Mesenchymal stem cell (in vitro differentiated cells and primary cell): ENCODE results near the gene TM4SF5.

ENCODE experiments used
- DNase-seq: peaks from one replicate; pipeline ENCODE4 v3.0.0-alpha.2; 2013
- H2AFZ ChIP-seq: one replicate; pipeline ENCODE4 v1.6.1; 2013; ENCODE audit warnings: low read depth, mild to moderate bottlenecking, control low read depth, inconsistent platforms, low read length, moderate library complexity
- H2AK5ac ChIP-seq: 2 replicates; pipeline ENCODE4 v1.6.1; 2013; ENCODE audit warnings: low read length, moderate library complexity, mild to moderate bottlenecking, inconsistent platforms; ENCODE audit not compliant: severe bottlenecking
- H2BK120ac ChIP-seq: one replicate; pipeline ENCODE4 v1.6.1; 2013; ENCODE audit warnings: low read depth, mild to moderate bottlenecking, inconsistent platforms, low read length, moderate library complexity
- H2BK12ac ChIP-seq, 2 experiments: one replicate each; pipeline ENCODE4 v1.6.1; 2013; ENCODE audit warnings: inconsistent platforms in 2 of 2, low read length in 2 of 2, mild to moderate bottlenecking in 2 of 2, moderate library complexity in 2 of 2, control low read depth in 1 of 2
- H2BK15ac ChIP-seq: one replicate; pipeline ENCODE4 v1.6.1; 2013; ENCODE audit warnings: mild to moderate bottlenecking, low read depth, inconsistent platforms; ENCODE audit not compliant: poor library complexity, severe bottlenecking
- H2BK5ac ChIP-seq: 2 replicates; pipeline ENCODE4 v1.6.1; 2013; ENCODE audit warnings: low read depth, mild to moderate bottlenecking, low read length, control low read depth, inconsistent platforms; ENCODE audit not compliant: poor library complexity, severe bottlenecking
- H3K14ac ChIP-seq, 2 experiments: one replicate each; pipeline ENCODE4 v1.6.1; 2013; ENCODE audit warnings: inconsistent platforms in 2 of 2, low read length in 2 of 2, control low read depth in 1 of 2, mild to moderate bottlenecking in 1 of 2, moderate library complexity in 1 of 2
- H3K18ac ChIP-seq, 2 experiments: one replicate each; pipeline ENCODE4 v1.6.1; 2013; ENCODE audit warnings: inconsistent platforms in 2 of 2, low read length in 2 of 2, control low read depth in 1 of 2, low read depth in 1 of 2, mild to moderate bottlenecking in 1 of 2
- H3K23ac ChIP-seq, 2 experiments: one replicate each; pipeline ENCODE4 v1.6.1; 2013; ENCODE audit warnings: inconsistent platforms in 2 of 2, low read length in 2 of 2, mild to moderate bottlenecking in 2 of 2, moderate library complexity in 2 of 2, control low read depth in 1 of 2
- H3K27ac ChIP-seq: 2 replicates; pipeline ENCODE4 v1.5.1; 2013; ENCODE audit warnings: mild to moderate bottlenecking, moderate library complexity, low read length, control low read depth, inconsistent platforms; ENCODE audit not compliant: poor library complexity, severe bottlenecking
- H3K27me3 ChIP-seq, 2 experiments: 2 replicates each; pipeline versions ENCODE4 v1.6.1 to v1.7.0; 2013; ENCODE audit warnings: low read length in 2 of 2, mild to moderate bottlenecking in 2 of 2, moderate library complexity in 2 of 2, control low read depth in 1 of 2, inconsistent platforms in 1 of 2; ENCODE audit not compliant: control insufficient read depth in 1 of 2, insufficient read depth in 1 of 2
- H3K36me3 ChIP-seq, 2 experiments: 2 replicates each; pipeline versions ENCODE4 v1.6.1 to v1.7.0; 2013; ENCODE audit warnings: low read length in 2 of 2, control low read depth in 1 of 2, inconsistent platforms in 1 of 2, low read depth in 1 of 2, mild to moderate bottlenecking in 1 of 2; ENCODE audit not compliant: insufficient read depth in 2 of 2, control insufficient read depth in 1 of 2
- H3K4ac ChIP-seq, 2 experiments: one replicate each; pipeline ENCODE4 v1.6.1; 2013; ENCODE audit warnings: inconsistent platforms in 2 of 2, low read length in 2 of 2, mild to moderate bottlenecking in 2 of 2, moderate library complexity in 2 of 2, control low read depth in 1 of 2, low read depth in 1 of 2
- H3K4me1 ChIP-seq: 2 replicates; pipeline ENCODE4 v1.6.1; 2013; ENCODE audit warnings: low read depth, low read length, control low read depth; ENCODE audit not compliant: control insufficient read depth, insufficient read depth
- H3K4me2 ChIP-seq: 2 replicates; pipeline ENCODE4 v1.6.1; 2013; ENCODE audit warnings: low read length, mild to moderate bottlenecking, inconsistent platforms; ENCODE audit not compliant: poor library complexity, severe bottlenecking
- H3K4me3 ChIP-seq, 2 experiments: 2 replicates each; pipeline versions ENCODE4 v1.5.1 to v1.7.0; 2013; ENCODE audit warnings: low read length in 2 of 2, mild to moderate bottlenecking in 2 of 2, control low read depth in 1 of 2, low read depth in 1 of 2; ENCODE audit not compliant: insufficient read depth in 1 of 2
- H3K79me1 ChIP-seq: replicated peaks from 2 replicates; pipeline ENCODE4 v1.6.1; 2013; ENCODE audit warnings: mild to moderate bottlenecking, control low read depth, low read length, inconsistent platforms; ENCODE audit not compliant: poor library complexity, severe bottlenecking
- H3K9ac ChIP-seq: 2 replicates; pipeline ENCODE4 v1.7.0; 2013; ENCODE audit warnings: mild to moderate bottlenecking, low read length, moderate library complexity
- H3K9me3 ChIP-seq: 2 replicates; pipeline ENCODE4 v1.7.0; 2013; ENCODE audit warnings: mild to moderate bottlenecking, low read length; ENCODE audit not compliant: control insufficient read depth
- H4K8ac ChIP-seq: one replicate; pipeline ENCODE4 v1.6.1; 2013; ENCODE audit warnings: inconsistent platforms, mild to moderate bottlenecking, low read length, moderate library complexity
- H4K91ac ChIP-seq: one replicate; pipeline ENCODE4 v1.6.1; 2013; ENCODE audit warnings: mild to moderate bottlenecking, low read length, inconsistent platforms
- WGBS: methylation state at CpG from one replicate; pipeline ENCODE4 v1.1.7; 2013; ENCODE audit warnings: mixed read lengths; 5-methylcytosine and 5-hydroxymethylcytosine counted together

The TM4SF5 gene

GRCh38 chr17:4728124-4728523 lies 43.6 kb upstream of the TM4SF5 start:
- no peak overlapping the region for H4K91ac ChIP-seq
- H3K9me3 ChIP-seq = no peaks in the 10 kb centered on the region
- H3K4me2 ChIP-seq = no peak overlapping the region
- H3K27ac ChIP-seq = no peak overlapping the region
- H3K4ac ChIP-seq = no peak overlapping the region
- H3K14ac ChIP-seq = no peak overlapping the region
- H2AK5ac ChIP-seq = no peak overlapping the region
- H2BK15ac ChIP-seq = no peak overlapping the region
- WGBS = 70% methylated on average over 1 of the region's 3 CpGs
- no peak overlapping the region for H2BK5ac ChIP-seq
- no peak overlapping the region for H3K4me3 ChIP-seq
- no peak for DNase-seq
- no peak overlapping the region for H2AFZ ChIP-seq
- H2BK120ac ChIP-seq = no peak overlapping the region
- no peak overlapping the region for H3K23ac ChIP-seq
- peaks cover 3 to 4% of the 10 kb centered on the region in 2 experiments for H3K36me3 ChIP-seq
- H3K9ac ChIP-seq = no peak overlapping the region
- no peak overlapping the region for H4K8ac ChIP-seq
- no peak overlapping the region for H3K18ac ChIP-seq
- H2BK12ac ChIP-seq = no peak overlapping the region
- peaks cover 2% of the 10 kb centered on the region for H3K79me1 ChIP-seq
- no peaks in the 10 kb centered on the region for H3K27me3 ChIP-seq
- H3K4me1 ChIP-seq = peaks cover 5% of the 10 kb centered on the region

GRCh38 chr17:4733073-4733531 lies 38.6 kb upstream of the TM4SF5 start:
- Histone ChIP-seq H2BK120ac (no peak overlapping the region), H3K23ac (no peak overlapping the region), H2BK12ac (no peak overlapping the region), H2AFZ (no peak overlapping the region), H3K4ac (no peak overlapping the region), H4K8ac (no peak overlapping the region), H3K18ac (no peak overlapping the region), H3K4me1 (peaks cover 5% of the 10 kb centered on the region), H3K36me3 (peaks cover 7 to 9% of the 10 kb centered on the region in 2 experiments), H3K9me3 (no peaks in the 10 kb centered on the region), H3K27me3 (peaks cover 2 to 6% of the 10 kb centered on the region in 2 experiments), H3K14ac (no peak overlapping the region), H2BK15ac (no peak overlapping the region), H3K4me2 (no peak overlapping the region), H4K91ac (no peak overlapping the region), H3K9ac (no peak overlapping the region), H2AK5ac (no peak overlapping the region), H3K27ac (no peak overlapping the region), H3K4me3 (no peak overlapping the region), H2BK5ac (no peak overlapping the region), H3K79me1 (peaks cover 2% of the 10 kb centered on the region)
- DNase-seq = no peak
- WGBS = over 99% methylated on average over 5 of the region's 6 CpGs

- H3K4ac ChIP-seq = no peak overlapping the region
- peaks cover 20% of the 10 kb centered on the region for H3K4me1 ChIP-seq
- H2BK15ac ChIP-seq = no peak overlapping the region
- WGBS = 88% methylated on average over 8 of the region's 8 CpGs
- H4K91ac ChIP-seq = no peak overlapping the region
- H3K4me3 ChIP-seq = no peak overlapping the region
- H3K36me3 ChIP-seq = peaks cover 7 to 9% of the 10 kb centered on the region in 2 experiments
- no peak overlapping the region for H3K18ac ChIP-seq
- H2BK12ac ChIP-seq = no peak overlapping the region
- H2AK5ac ChIP-seq = no peak overlapping the region
- H3K14ac ChIP-seq = no peak overlapping the region
- no peak overlapping the region for H3K4me2 ChIP-seq
- no peaks in the 10 kb centered on the region for H3K9me3 ChIP-seq
- H3K27ac ChIP-seq = no peak overlapping the region
- no peak overlapping the region for H3K9ac ChIP-seq
- H3K79me1 ChIP-seq = peaks cover 2% of the 10 kb centered on the region
- no peak overlapping the region for H4K8ac ChIP-seq
- H3K23ac ChIP-seq = no peak overlapping the region
- H2AFZ ChIP-seq = no peak overlapping the region
- no peak for DNase-seq
- peaks cover 16 to 20% of the 10 kb centered on the region in 2 experiments for H3K27me3 ChIP-seq
- no peak overlapping the region for H2BK120ac ChIP-seq
- H2BK5ac ChIP-seq = no peak overlapping the region
Observed at GRCh38 chr17:4734857-4735475, 36.7 kb upstream of the TM4SF5 start.

GRCh38 chr17:4735876-4736651 lies 35.6 kb upstream of the TM4SF5 start:
- no peaks in the 10 kb centered on the region for H3K9me3 ChIP-seq
- 59% methylated on average over 8 of the region's 9 CpGs for WGBS

More at GRCh38 chr17:4735876-4736651, 35.6 kb upstream of the TM4SF5 start:
- Histone ChIP-seq H3K14ac (no peak overlapping the region), H3K79me1 (peaks cover 2% of the 10 kb centered on the region), H3K9ac (no peak overlapping the region), H3K4me2 (no peak overlapping the region), H3K27me3 (peaks cover 27 to 31% of the 10 kb centered on the region in 2 experiments), H3K4me3 (no peak overlapping the region), H2BK120ac (no peak overlapping the region), H3K4ac (no peak overlapping the region), H2BK12ac (no peak overlapping the region), H3K4me1 (peaks cover 18% of the 10 kb centered on the region), H3K18ac (no peak overlapping the region), H2BK5ac (no peak overlapping the region), H4K8ac (no peak overlapping the region), H3K36me3 (peaks cover 7 to 9% of the 10 kb centered on the region in 2 experiments), H3K27ac (no peak overlapping the region), H2BK15ac (no peak overlapping the region), H2AK5ac (no peak overlapping the region), H2AFZ (no peak overlapping the region), H4K91ac (no peak overlapping the region), H3K23ac (no peak overlapping the region)
- no peak for DNase-seq
